GM19468 (cell line): ENCODE results near the gene COL26A1.

Experiments used
- ATAC-seq: cut with Tn5 transposase; IDR thresholded peaks from one replicate; pipeline ENCODE4 v1.9.1; 2021; ENCODE audit warnings: mild to moderate bottlenecking, moderate library complexity, moderate number of reproducible peaks; ENCODE audit not compliant: unreplicated experiment; ENCODE audit errors: extremely low read depth

Gene COL26A1

DNA sequence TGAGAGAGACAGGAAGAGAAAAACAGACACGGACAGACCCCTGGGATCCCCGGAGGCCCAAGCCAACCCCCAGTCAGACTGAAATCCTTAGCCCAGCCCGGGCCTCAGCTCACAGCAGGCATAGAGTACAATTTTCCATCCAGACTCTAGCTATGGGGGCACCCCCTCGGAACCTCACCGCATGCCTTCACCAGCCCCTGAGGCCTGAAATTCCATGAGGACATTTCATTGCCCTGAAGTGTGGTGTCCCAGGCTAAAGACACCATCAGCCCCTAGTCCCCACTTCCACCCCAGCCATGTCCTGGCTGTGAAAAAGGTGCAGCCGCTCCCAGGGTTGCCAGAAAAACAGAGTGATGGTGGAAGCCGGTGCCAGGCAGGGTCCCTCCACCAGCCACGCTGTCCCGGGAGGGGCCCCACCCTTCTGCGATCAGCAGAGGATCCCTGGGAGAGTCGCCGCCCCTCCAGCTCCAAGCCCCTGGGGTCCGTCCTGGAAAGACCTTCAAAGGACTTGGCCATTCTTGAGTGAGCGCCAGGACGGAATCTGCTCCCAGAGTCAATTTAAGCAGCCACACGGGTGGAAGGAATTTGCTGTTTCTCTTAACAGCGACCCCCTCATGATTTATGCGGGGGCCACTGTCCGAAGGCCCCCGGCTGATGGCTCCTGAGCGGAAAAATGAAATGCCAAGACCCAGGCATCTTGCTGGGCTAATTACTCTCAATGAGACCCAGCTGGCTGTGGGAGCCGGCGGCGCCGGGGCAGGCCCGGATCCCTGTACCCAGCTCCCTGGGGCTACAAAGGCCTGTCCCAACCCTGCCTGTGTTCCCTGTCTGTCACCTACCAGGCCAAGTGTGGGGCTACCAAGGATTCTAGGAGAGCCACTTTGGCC is 243.2 kb downstream of the COL26A1 start:
- no peak for ATAC-seq

DNA sequence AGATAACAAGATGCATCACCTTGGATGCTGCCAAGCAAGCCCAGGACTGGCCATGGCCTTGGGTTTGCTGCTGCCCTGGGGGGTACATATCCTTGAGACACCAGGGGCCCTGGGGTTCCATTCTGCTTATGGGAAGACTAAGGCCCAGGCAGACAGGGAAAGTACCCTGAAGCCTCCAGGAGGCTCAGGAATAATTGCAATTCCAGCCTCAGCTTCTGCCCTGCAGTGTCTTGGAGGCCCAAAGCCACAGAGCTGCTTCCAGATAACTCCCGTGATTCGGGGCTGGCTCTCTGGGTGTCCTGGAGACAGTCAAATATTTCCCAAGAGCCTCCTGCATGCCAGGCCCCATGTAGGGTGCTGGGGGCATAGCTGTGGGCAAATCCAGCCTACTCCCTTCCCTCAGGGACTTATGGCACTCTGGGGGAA is 243.8 kb downstream of the COL26A1 start:
- ATAC-seq: no peak
